Left lobe of liver (tissue), 2 donors: ENCODE results near the gene SLC29A2. TPM values are rescaled to one million over a fixed set of nuclear protein-coding genes. Genes with fewer than 3 reads are reported as not detected.

Source experiments
- ATAC-seq: fragments of 200-7000 bp; cut with Tn5 transposase; one replicate; pipeline ENCODE4 v1.9.1; 2020; ENCODE audit warnings: mild to moderate bottlenecking, moderate library complexity
- DNase-seq: peaks from one replicate; pipeline ENCODE4 v3.0.0-alpha.2; 2020; ENCODE audit warnings: low spot score
- total RNA-seq: library from RNA; stranded (reverse); gene quantifications from one replicate; pipeline ENCODE4 v1.2.1, GENCODE V29; 2021
- donor health status: DM: no; HTN: no; CAD: no; lungs with moderate emphysema.
- donor health status: DM: no; HTN: yes; CAD: no.

SLC29A2 gene
- 0.48 TPM for total RNA-seq

GRCh38 chr11:66371627-66372415, at the start of gene SLC29A2:
TSS of gene SLC29A2 (minus strand) at chr11:66371760. CDS start at chr11:66371591, 169 bp downstream.
- ATAC-seq (peak; percentile 64), DNase-seq (peak; percentile 58)

GRCh38 chr11:66420671-66421476, 49.3 kb upstream of the SLC29A2 start, which contains the start of gene NPAS4:
TSS of gene NPAS4 (plus strand) at chr11:66421035. CDS start at chr11:66421180, 145 bp downstream.
- ATAC-seq: no peak
- DNase-seq: no peak

- ATAC-seq (no peak), DNase-seq (no peak)
These were observed 48.3 kb upstream of the SLC29A2 start for GRCh38 chr11:66419825-66420224.

- DNase-seq: no peak
- ATAC-seq: no peak
These were observed 47.4 kb upstream of the SLC29A2 start for GRCh38 chr11:66418986-66419308.

GRCh38 chr11:66418168-66418985, 46.8 kb upstream of the SLC29A2 start:
- no peak for DNase-seq

GRCh38 chr11:66417000-66417399, 45.4 kb upstream of the SLC29A2 start:
- DNase-seq (no peak), ATAC-seq (no peak)

More at GRCh38 chr11:66418168-66418985, 46.8 kb upstream of the SLC29A2 start:
- no peak for ATAC-seq

GRCh38 chr11:66415423-66415822, 43.9 kb upstream of the SLC29A2 start:
- DNase-seq (no peak), ATAC-seq (no peak)

GRCh38 chr11:66414120-66414934, 42.8 kb upstream of the SLC29A2 start:
- DNase-seq: no peak
- no peak for ATAC-seq

- DNase-seq (no peak), ATAC-seq (no peak)
These were observed 41.6 kb upstream of the SLC29A2 start for GRCh38 chr11:66413167-66413566.

- ATAC-seq (no peak), DNase-seq (no peak)
These were observed 40.5 kb upstream of the SLC29A2 start for GRCh38 chr11:66412110-66412509.

- DNase-seq: no peak
- ATAC-seq: no peak
These were observed 39.8 kb upstream of the SLC29A2 start for GRCh38 chr11:66411323-66411722.

- ATAC-seq (no peak), DNase-seq (no peak)
These were observed 38.6 kb upstream of the SLC29A2 start for GRCh38 chr11:66410191-66410590.

GRCh38 chr11:66409226-66409625, 37.7 kb upstream of the SLC29A2 start:
- no peak for ATAC-seq
- DNase-seq: no peak

GRCh38 chr11:66408488-66409214, 37.1 kb upstream of the SLC29A2 start:
- peak; percentile 99 for ATAC-seq
- peak; percentile 82 for DNase-seq

GRCh38 chr11:66407651-66408050, 36.1 kb upstream of the SLC29A2 start:
- DNase-seq: no peak
- ATAC-seq: no peak

- DNase-seq (no peak), ATAC-seq (no peak)
These were observed 22.4 kb upstream of the SLC29A2 start for GRCh38 chr11:66393954-66394353.

- ATAC-seq (no peak), DNase-seq (no peak)
These were observed 19.8 kb upstream of the SLC29A2 start for GRCh38 chr11:66391322-66391721.

GRCh38 chr11:66388780-66389386, 17.3 kb upstream of the SLC29A2 start:
- peak; percentile 89 for ATAC-seq
- DNase-seq: no peak
